Naive thymus-derived CD4-positive, alpha-beta T cell (primary cell): Measurements from ENCODE around the gene SEMA6D. TPM values are rescaled to one million over a fixed set of nuclear protein-coding genes. Genes with fewer than 3 reads are reported as not detected.

Experiments used
- ATAC-seq: fragments of 150-1000 bp; cut with Tn5 transposase; 2 replicates; pipeline ENCODE4 v1.10.0; 2021; ENCODE audit warnings: mild to moderate bottlenecking, moderate library complexity
- CTCF ChIA-PET: fragments of 350-600 bp; sonication (Branson Sonifier 250); formaldehyde crosslinking; loops from one replicate; lab custom pipeline; 2021; ENCODE audit warnings: antibody characterized with exemption; lab: Charles Lee
- POLR2A ChIA-PET: fragments of 350-600 bp; sonication (Branson Sonifier 250); formaldehyde crosslinking; loops from one replicate; lab custom pipeline; 2021; ENCODE audit warnings: antibody characterized with exemption, inconsistent platforms; lab: Charles Lee
- DNase-seq, 9 donors: peaks; one replicate each; pipeline versions ENCODE4 v3.0.0 to v3.0.0-alpha.2; 2020 to 2022; ENCODE audit warnings: mixed read lengths in 1 of 9
- H3K27ac ChIP-seq: one replicate; pipeline ENCODE4 v1.7.0; 2013; ENCODE audit warnings: mild to moderate bottlenecking, low read depth, low read length, moderate library complexity
- H3K27me3 ChIP-seq, 2 donors: one replicate each; pipeline ENCODE4 v1.7.0; 2013; ENCODE audit warnings: low read length in 2 of 2, mild to moderate bottlenecking in 2 of 2, moderate library complexity in 2 of 2; ENCODE audit not compliant: control insufficient read depth in 2 of 2, insufficient read depth in 2 of 2
- H3K36me3 ChIP-seq, 3 experiments: 1 replicate in 2 of 3; 2 replicates in 1 of 3; pipeline ENCODE4 v1.7.0; 2013; ENCODE audit warnings: low read length in 3 of 3, mild to moderate bottlenecking in 3 of 3, moderate library complexity in 1 of 3; ENCODE audit not compliant: insufficient read depth in 3 of 3, control insufficient read depth in 2 of 3
- H3K4me1 ChIP-seq, 2 donors: one replicate each; pipeline ENCODE4 v1.7.0; 2013; ENCODE audit warnings: low read length in 2 of 2, mild to moderate bottlenecking in 2 of 2, moderate library complexity in 1 of 2; ENCODE audit not compliant: control insufficient read depth in 2 of 2, insufficient read depth in 2 of 2
- H3K4me3 ChIP-seq: 2 replicates; pipeline ENCODE4 v1.7.0; 2013; ENCODE audit warnings: mild to moderate bottlenecking, low read length
- H3K9me3 ChIP-seq, 3 experiments: 1 replicate in 2 of 3; 2 replicates in 1 of 3; pipeline ENCODE4 v1.7.0; 2013; ENCODE audit warnings: low read length in 3 of 3; ENCODE audit not compliant: control insufficient read depth in 2 of 3
- H3K27ac Mint-ChIP-seq, 9 donors: one replicate each; pipeline ENCODE4 v1.8.0; 2020 to 2022; ENCODE audit warnings: mixed read lengths in 9 of 9, mild to moderate bottlenecking in 8 of 9, moderate library complexity in 5 of 9, inconsistent platforms in 2 of 9
- H3K27me3 Mint-ChIP-seq, 5 donors: one replicate each; pipeline ENCODE4 v1.8.0; 2021 to 2022; ENCODE audit warnings: mixed read lengths in 5 of 5, mild to moderate bottlenecking in 1 of 5
- H3K36me3 Mint-ChIP-seq, 5 donors: one replicate each; pipeline ENCODE4 v1.8.0; 2020 to 2022; ENCODE audit warnings: mixed read lengths in 5 of 5, mild to moderate bottlenecking in 3 of 5, inconsistent platforms in 1 of 5
- H3K4me1 Mint-ChIP-seq, 7 donors: one replicate each; pipeline ENCODE4 v1.8.0; 2020 to 2022; ENCODE audit warnings: mixed read lengths in 7 of 7, mild to moderate bottlenecking in 3 of 7, inconsistent platforms in 1 of 7
- H3K4me3 Mint-ChIP-seq, 10 donors: one replicate each; pipeline ENCODE4 v1.8.0; 2020 to 2022; ENCODE audit warnings: mild to moderate bottlenecking in 10 of 10, mixed read lengths in 10 of 10, moderate library complexity in 6 of 10, inconsistent platforms in 2 of 10
- H3K9me3 Mint-ChIP-seq, 11 donors: one replicate each; pipeline ENCODE4 v1.8.0; 2020 to 2022; ENCODE audit warnings: mixed read lengths in 11 of 11, mild to moderate bottlenecking in 4 of 11, inconsistent platforms in 1 of 11, moderate library complexity in 1 of 11
- intact Hi-C, 2 donors: fragments of 100-400 bp; cut with micrococcal nuclease; formaldehyde crosslinking; loops; one replicate each; pipeline ENCODE4 v1.15.1; 2023
- polyA plus RNA-seq, 2 donors: library from polyadenylated mRNA; unstranded; fragments of 300-500 nt; fragmentation: Illumina TruSeq; gene quantifications; one replicate each; pipeline ENCODE4 v1.2.3, GENCODE V29; 2021
- total RNA-seq, 6 experiments: library from RNA in 5 of 6; stranded (reverse) in 5 of 6; gene quantifications; 1 replicate in 5 of 6; 2 replicates in 1 of 6; pipeline ENCODE4 v1.2.3 and lab custom pipeline; 2021 to 2026

The SEMA6D gene
- total and polyA plus RNA-seq, 7 experiments from 2014 or later = not detected

DNA sequence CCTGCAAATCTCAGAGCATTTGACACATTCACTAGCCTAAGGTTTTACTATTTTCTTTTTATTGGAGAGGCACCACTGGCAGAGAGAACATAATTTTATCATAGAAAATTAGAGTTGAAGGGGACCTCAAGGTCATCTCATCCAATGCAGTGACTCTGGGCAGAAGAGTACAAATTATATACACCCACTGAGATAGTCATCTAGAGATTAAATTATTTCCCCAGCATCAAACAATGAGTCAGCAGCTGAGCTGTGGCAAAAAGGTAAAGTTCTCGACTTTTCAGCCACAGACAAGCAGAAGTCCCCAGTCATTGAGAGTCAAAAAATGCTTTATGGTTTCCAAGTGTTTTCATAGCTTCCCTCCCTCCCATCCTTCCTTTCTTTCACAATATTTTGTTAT is 39.3 kb upstream of the SEMA6D start:
- H3K27ac ChIP-seq = no peak overlapping the region
- H3K4me1 ChIP-seq = no peaks in the 10 kb centered on the region
- Mint-ChIP-seq H3K9me3 (peaks cover 0 to 6% (median 0%) of the 10 kb centered on the region in 11 donors), H3K27me3 (peaks cover 0 to 9% (median 5%) of the 10 kb centered on the region in 5 donors), H3K27ac (no peak overlapping the region), H3K36me3 (no peaks in the 10 kb centered on the region), H3K4me1 (peaks cover 0 to 3% (median 0%) of the 10 kb centered on the region in 7 donors), H3K4me3 (no peak overlapping the region)
- no peaks in the 10 kb centered on the region for H3K36me3 ChIP-seq
- DNase-seq (no peak), ATAC-seq (no peak)
- CTCF ChIA-PET = no interaction called here
- POLR2A ChIA-PET = no interaction called here
- H3K27me3 ChIP-seq = no peaks in the 10 kb centered on the region
- H3K4me3 ChIP-seq = no peak overlapping the region
- intact Hi-C loops = no loop called here
- no peaks in the 10 kb centered on the region for H3K9me3 ChIP-seq

- no peaks in the 10 kb centered on the region for H3K9me3 ChIP-seq
- H3K27me3 ChIP-seq = no peaks in the 10 kb centered on the region
- no peaks in the 10 kb centered on the region for H3K4me1 ChIP-seq
- intact Hi-C loops = no loop called here
- no peak for DNase-seq
- no peaks in the 10 kb centered on the region for H3K36me3 ChIP-seq
- Mint-ChIP-seq H3K4me3 (no peak overlapping the region), H3K27ac (no peak overlapping the region), H3K27me3 (peaks cover 0 to 7% (median under 1%) of the 10 kb centered on the region in 5 donors), H3K4me1 (no peaks in the 10 kb centered on the region), H3K9me3 (peaks cover 0 to 7% (median 0%) of the 10 kb centered on the region in 11 donors), H3K36me3 (no peaks in the 10 kb centered on the region)
- no peak for ATAC-seq
- POLR2A ChIA-PET = no interaction called here
- CTCF ChIA-PET = no interaction called here
- no peak overlapping the region for H3K27ac ChIP-seq
- H3K4me3 ChIP-seq = no peak overlapping the region
These were observed 34.6 kb upstream of the SEMA6D start for GRCh38 chr15:47682661-47683060.

GRCh38 chr15:47685141-47685870 is 32.0 kb upstream of the SEMA6D start:
- ATAC-seq (no peak), DNase-seq (no peak)
- peaks cover 0 to 7% (median 0%) of the 10 kb centered on the region in 11 donors for H3K9me3 Mint-ChIP-seq
- no peak overlapping the region for H3K4me3 ChIP-seq
- intact Hi-C loops = no loop called here
- H3K27ac Mint-ChIP-seq = no peak overlapping the region
- POLR2A ChIA-PET = no interaction called here
- no peaks in the 10 kb centered on the region for H3K36me3 ChIP-seq
- H3K27me3 ChIP-seq = no peaks in the 10 kb centered on the region
- H3K9me3 ChIP-seq = no peaks in the 10 kb centered on the region
- CTCF ChIA-PET = no interaction called here
- no peak overlapping the region for H3K4me3 Mint-ChIP-seq
- H3K27ac ChIP-seq = no peak overlapping the region
- H3K36me3 Mint-ChIP-seq = no peaks in the 10 kb centered on the region
- H3K27me3 Mint-ChIP-seq = peaks cover 0 to 7% (median 0%) of the 10 kb centered on the region in 5 donors
- H3K4me1 ChIP-seq = no peaks in the 10 kb centered on the region
- H3K4me1 Mint-ChIP-seq = no peaks in the 10 kb centered on the region

- no peak for DNase-seq
- no peak for ATAC-seq
- no peak overlapping the region for H3K4me3 Mint-ChIP-seq
- Histone ChIP-seq H3K4me1 (no peaks in the 10 kb centered on the region), H3K9me3 (no peaks in the 10 kb centered on the region), H3K27ac (no peak overlapping the region), H3K36me3 (no peaks in the 10 kb centered on the region), H3K27me3 (no peaks in the 10 kb centered on the region), H3K4me3 (no peak overlapping the region)
- POLR2A ChIA-PET = no interaction called here
- H3K9me3 Mint-ChIP-seq = peaks cover 0 to 4% (median 0%) of the 10 kb centered on the region in 11 donors
- CTCF ChIA-PET = no interaction called here
- peaks cover 0 to 7% (median 0%) of the 10 kb centered on the region in 5 donors for H3K27me3 Mint-ChIP-seq
- no peaks in the 10 kb centered on the region for H3K36me3 Mint-ChIP-seq
- intact Hi-C loops = no loop called here
- no peak overlapping the region for H3K27ac Mint-ChIP-seq
- H3K4me1 Mint-ChIP-seq = no peaks in the 10 kb centered on the region
These were observed 28.7 kb upstream of the SEMA6D start for GRCh38 chr15:47688573-47689086.

- peaks cover 0 to 7% (median 0%) of the 10 kb centered on the region in 5 donors for H3K27me3 Mint-ChIP-seq
- no peaks in the 10 kb centered on the region for H3K36me3 Mint-ChIP-seq
- ChIA-PET POLR2A (no interaction called here), CTCF (no interaction called here)
- no peak for DNase-seq
- Histone ChIP-seq H3K4me1 (no peaks in the 10 kb centered on the region), H3K27ac (no peak overlapping the region), H3K36me3 (no peaks in the 10 kb centered on the region), H3K27me3 (no peaks in the 10 kb centered on the region), H3K4me3 (no peak overlapping the region), H3K9me3 (no peaks in the 10 kb centered on the region)
- ATAC-seq = no peak
- H3K4me3 Mint-ChIP-seq = no peak overlapping the region
- intact Hi-C loops = no loop called here
- H3K4me1 Mint-ChIP-seq = no peaks in the 10 kb centered on the region
- peaks cover 0 to 4% (median 2%) of the 10 kb centered on the region in 11 donors for H3K9me3 Mint-ChIP-seq
- no peak overlapping the region for H3K27ac Mint-ChIP-seq
These were observed 27.6 kb upstream of the SEMA6D start for GRCh38 chr15:47689660-47690059.

DNA sequence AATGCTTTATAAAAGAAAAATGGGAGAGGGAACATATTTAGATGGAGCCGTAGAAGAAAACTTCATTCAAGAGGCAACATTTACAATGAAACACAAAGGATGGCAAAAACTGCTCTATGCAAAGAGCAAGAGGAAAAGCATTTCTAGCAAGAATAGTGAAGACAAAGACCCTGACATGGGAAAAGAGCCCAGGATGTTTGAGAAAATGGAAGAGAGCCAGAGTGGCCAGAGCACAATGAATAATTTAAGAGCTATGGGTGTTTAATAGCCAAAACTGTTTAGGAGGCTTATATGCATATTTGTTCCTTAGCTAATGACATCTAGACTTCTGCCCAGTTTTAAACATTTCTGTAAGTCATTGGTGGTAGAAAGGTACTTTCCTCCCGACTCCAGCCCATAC is 25.4 kb upstream of the SEMA6D start:
- Histone ChIP-seq H3K27me3 (no peaks in the 10 kb centered on the region), H3K4me1 (no peaks in the 10 kb centered on the region), H3K4me3 (no peak overlapping the region), H3K36me3 (no peaks in the 10 kb centered on the region), H3K27ac (no peak overlapping the region), H3K9me3 (no peaks in the 10 kb centered on the region)
- CTCF ChIA-PET = no interaction called here
- intact Hi-C loops = no loop called here
- DNase-seq = no peak
- H3K4me1 Mint-ChIP-seq = no peaks in the 10 kb centered on the region
- no peak for ATAC-seq
- H3K4me3 Mint-ChIP-seq = no peak overlapping the region
- H3K36me3 Mint-ChIP-seq = no peaks in the 10 kb centered on the region
- H3K27me3 Mint-ChIP-seq = peaks cover 0 to 1% (median 0%) of the 10 kb centered on the region in 5 donors
- POLR2A ChIA-PET = no interaction called here
- no peak overlapping the region for H3K27ac Mint-ChIP-seq
- H3K9me3 Mint-ChIP-seq = peaks cover 0 to 6% (median 2%) of the 10 kb centered on the region in 11 donors

GRCh38 chr15:47696351-47696750 is 21.0 kb upstream of the SEMA6D start:
- no peaks in the 10 kb centered on the region for H3K36me3 Mint-ChIP-seq
- Histone ChIP-seq H3K9me3 (no peaks in the 10 kb centered on the region), H3K4me1 (no peaks in the 10 kb centered on the region), H3K36me3 (no peaks in the 10 kb centered on the region), H3K27me3 (no peaks in the 10 kb centered on the region), H3K27ac (no peak overlapping the region), H3K4me3 (no peak overlapping the region)
- intact Hi-C loops = no loop called here
- CTCF ChIA-PET = no interaction called here
- H3K27me3 Mint-ChIP-seq = peaks cover 0 to 19% (median 0%) of the 10 kb centered on the region in 5 donors
- H3K4me3 Mint-ChIP-seq = no peak overlapping the region
- H3K9me3 Mint-ChIP-seq = peaks cover 0 to 6% (median 0%) of the 10 kb centered on the region in 11 donors
- H3K27ac Mint-ChIP-seq = no peak overlapping the region
- DNase-seq (no peak), ATAC-seq (no peak)
- H3K4me1 Mint-ChIP-seq = no peaks in the 10 kb centered on the region
- POLR2A ChIA-PET = no interaction called here
